ENCODE results near the gene CUX1. TPM values are rescaled to one million over a fixed set of nuclear protein-coding genes. Genes with fewer than 3 reads are reported as not detected.
"Not testable (repeated sequence)": the region's sequence is repeated elsewhere in the genome, so short reads cannot be mapped to it uniquely, and the experiment has no call there.

The CUX1 gene
- total RNA-seq, 1 donor from 2014 or later, result 48.9 TPM

DNA sequence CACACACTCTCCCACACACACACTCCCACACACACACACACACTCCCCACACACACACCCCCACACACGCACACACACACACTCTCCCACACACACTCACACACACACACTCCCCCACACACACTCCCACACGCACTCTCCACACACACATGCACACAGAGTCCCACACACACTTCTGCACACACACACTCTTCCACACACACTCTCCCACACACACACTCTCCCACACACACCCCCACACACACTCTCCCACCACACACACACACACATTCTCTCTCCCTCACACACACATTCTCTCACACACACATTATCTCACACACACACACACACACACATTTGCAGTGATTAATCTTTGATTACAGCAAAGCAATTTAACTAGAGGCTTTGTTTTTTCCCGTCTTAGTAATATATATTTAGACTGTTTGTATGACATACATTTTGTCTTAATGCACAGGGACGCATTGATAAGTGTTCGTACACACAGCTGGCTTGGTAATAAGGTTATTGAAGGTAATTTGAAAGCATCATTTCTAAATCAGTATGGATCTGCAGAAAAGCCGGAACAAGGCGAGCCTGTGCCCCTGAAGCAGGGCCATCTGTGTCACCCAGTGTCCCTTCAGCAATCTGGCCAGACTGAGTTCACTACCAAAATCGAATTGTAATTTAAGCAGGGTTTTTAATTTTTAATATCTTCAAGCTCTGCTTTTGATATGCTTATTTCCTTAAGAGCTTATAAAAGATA, 399.3 kb downstream of the CUX1 start:
- DNase-seq, result no peak

DNA sequence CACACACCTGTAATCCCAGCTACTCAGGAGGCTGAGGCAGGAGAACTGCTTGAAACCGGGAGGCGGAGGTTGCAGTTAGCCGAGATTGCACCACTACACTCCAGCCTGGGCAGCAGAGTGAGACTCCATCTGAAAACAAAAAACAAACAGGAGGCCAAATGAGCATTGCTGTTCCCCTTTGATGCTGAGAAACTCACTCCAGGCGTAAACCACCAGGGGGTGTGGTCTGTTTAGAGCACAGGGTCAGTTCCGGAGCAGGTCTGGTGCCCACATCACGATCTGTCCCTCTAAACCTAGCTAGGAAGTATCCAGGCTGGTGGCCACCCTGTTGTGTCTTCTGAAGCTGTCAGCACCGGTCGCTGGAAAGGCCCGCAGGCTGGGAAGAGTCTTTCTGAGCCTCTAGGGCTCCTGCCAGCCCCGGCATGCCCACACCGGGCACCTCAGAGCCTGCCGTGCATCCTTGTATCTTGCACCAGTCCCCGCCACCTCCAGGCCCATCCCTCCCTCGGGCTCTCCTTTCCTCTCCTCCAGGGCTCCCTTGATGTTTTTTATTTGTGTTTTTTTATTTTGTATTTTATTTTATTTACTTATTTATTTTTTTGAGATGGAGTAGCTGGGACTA, 402.9 kb downstream of the CUX1 start:
- DNase-seq, result no peak

DNA sequence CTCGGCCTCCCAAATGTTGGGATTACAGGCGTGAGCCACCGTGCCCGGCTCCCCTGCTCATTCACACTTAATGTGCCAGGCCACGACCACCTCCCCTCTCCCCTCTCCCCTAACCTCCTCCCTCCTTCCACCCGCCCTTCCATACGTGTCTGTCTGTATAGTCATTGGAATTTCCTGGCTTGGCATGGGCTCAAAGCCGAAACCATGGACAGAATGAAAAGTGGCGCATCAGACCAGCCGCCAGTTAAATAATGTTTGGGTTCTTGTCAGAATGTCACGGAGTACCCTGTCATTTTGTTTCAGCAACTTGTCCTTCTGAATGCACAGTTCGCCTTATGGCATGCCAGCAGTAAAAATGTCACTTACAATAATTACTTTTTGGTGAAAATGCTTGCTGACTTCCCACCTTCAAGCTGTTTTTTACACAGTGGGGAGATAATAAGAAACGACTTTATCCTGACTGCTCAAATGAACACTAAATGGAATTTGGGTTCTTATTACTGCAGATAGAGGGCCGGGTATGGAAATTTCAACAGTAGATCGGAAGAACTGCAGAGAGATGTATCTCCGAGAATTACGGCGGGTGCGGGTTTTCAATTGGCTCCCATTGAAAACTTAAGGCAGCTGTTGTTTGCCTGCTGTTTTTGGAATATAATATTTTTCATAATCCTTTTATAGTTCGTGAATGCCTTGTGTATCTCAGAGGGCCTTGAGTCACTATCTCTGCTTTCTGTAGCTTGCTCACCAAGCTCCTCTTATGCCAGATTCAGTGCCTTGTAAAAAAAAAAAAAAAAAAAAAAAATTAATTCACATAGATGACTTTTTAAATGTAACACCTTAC, 403.8 kb downstream of the CUX1 start:
- no peak for DNase-seq

DNA sequence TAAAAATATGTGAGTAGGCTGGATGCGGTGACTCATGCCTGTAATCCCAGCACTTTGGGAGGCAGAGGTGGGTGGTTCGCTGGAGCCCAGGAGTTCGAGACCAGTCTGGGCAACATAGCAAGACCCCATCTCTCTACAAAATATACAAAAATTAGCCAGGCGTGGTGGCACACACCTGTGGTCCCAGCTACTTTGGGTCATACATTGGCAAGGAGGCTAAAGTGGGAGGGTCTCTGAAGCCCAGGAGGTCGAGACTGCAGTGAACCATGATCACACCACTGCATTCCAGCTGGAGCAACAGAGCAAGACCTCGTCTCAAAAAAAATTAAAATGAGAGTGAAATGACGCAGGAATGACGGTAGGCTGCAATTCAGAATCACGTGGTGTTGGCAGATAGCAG, 404.5 kb downstream of the CUX1 start:
- no peak for DNase-seq

DNA sequence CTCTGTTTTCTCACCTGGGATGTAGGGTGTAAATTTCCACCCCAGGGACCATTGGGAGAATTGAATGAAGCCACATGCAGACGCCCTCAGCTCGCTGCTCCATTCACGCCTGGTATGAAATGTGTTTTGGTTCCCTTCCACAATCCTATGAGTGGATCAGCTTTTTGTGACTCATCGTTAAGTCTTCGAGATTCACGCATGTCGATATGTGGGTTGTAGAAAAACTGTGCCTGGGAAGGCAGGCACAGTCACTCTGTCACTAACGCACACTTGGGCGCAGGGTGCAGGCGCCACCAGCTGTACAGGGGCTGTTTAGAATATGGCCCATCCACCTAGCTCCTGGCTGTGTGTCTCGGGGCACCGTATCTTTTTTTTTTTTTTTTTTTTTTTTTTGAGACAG, 405.0 kb downstream of the CUX1 start:
- DNase-seq, result no peak

DNA sequence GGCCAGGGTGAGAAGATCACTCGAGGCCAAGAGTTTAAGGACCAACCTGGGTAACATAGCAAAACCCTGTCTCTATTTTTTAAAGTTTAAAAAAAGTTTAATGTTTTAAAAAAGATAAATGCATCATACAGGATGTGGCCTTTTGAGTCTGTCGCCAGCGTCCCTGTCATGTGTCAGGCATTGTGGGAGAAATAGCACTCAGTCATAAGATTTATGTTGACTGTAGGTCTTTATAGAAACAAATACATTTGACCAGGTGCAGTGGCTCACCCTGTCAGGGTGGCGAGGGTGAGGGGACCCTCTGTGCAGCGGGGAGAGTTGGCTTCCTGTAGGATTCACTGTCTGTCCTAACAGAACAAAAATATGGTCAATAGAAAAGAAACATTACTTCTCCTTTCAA, 405.8 kb downstream of the CUX1 start:
- no peak for DNase-seq

DNA sequence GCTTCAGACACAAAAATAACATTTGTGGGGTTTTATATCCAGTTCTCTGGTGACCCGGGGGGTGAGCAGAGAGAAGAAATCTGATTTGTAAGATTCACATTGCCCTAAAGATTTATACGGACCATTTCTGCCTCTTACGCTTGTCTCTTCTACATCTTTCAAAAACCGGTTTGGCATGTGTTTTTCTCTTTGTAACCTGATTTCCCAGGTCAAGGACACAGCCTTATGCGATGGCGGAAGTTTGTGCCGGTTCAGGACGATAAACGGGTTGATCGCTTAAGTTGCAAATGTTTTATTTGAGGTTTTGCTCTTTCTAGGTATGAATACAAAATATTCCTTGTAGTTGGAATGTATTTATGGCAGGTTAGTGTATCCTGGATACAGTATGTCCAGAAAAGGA, 407.6 kb downstream of the CUX1 start:
- no peak for DNase-seq

DNA sequence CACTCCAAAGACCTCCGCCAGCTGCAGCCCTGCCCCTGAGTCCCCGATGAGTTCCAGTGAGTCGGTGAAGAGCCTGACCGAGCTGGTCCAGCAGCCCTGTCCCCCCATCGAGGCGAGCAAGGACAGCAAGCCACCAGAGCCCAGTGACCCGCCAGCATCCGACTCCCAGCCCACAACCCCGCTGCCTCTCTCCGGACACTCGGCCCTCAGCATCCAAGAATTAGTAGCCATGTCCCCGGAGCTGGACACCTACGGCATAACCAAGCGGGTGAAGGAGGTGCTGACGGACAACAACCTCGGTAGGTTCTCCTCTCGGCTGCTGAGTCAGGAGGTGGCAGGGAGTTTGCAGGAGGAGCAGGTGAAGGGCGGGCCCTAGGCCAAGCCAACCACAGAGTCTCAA, 409.9 kb downstream of the CUX1 start:
- DNase-seq, result no peak

DNA sequence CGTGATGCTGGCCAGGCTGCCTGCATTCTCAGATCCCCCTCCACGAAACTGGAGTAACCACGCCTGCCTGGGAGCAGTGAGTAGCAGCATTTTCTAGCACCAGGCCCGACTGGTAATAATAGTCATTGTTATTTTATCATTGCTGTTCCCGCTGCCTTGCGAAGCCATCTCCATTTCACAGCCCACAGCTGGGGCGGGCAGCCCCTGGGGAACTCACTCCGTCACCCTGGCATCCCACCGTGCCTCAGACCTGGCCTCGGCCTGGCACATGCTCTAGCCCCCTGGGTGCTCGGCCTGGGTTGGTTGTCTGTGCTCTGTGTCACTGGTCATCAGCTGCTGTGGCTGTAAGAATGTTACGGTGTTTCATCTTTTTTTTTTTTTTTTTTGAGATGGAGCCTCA, 411.5 kb downstream of the CUX1 start:
- DNase-seq, result no peak

DNA sequence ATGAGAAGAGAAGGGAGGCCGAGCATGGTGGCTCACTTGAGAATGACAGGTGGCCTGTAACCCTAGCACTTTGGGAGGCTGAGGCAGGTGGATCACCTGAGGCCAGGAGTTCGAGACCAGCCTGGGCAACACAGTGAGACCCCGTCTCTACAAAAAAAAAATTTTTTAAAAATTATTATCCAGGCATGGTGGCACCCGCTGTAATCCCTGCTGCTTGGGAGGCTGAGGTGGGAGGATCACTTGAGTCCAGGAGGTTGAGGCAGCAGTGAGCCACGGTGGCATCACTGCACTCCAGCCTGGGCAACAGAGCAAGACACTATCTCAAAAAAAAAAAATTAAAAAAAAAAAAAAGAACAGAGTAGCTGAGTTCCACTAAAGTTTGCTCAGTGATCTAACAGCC, 412.7 kb downstream of the CUX1 start:
- DNase-seq, result not testable (repeated sequence)

DNA sequence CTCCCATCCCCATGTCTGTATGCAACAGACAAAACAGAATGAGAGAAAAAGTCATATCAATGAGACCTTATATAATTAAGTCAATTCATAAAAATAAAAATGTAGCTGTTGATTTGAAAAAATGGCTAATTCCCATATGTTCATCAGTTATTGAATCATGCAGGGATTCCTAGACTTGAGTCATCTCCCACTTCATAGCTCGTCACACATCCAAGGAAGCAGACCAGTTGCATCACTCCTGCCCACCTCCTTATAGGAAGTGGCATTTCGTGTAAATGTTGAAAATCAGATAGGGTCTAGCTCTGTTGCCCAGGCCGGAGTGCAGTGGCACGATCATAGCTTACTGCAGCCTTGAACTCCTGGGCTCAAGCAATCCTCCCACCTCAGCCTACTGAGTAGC, 413.2 kb downstream of the CUX1 start:
- DNase-seq, result no peak

DNA sequence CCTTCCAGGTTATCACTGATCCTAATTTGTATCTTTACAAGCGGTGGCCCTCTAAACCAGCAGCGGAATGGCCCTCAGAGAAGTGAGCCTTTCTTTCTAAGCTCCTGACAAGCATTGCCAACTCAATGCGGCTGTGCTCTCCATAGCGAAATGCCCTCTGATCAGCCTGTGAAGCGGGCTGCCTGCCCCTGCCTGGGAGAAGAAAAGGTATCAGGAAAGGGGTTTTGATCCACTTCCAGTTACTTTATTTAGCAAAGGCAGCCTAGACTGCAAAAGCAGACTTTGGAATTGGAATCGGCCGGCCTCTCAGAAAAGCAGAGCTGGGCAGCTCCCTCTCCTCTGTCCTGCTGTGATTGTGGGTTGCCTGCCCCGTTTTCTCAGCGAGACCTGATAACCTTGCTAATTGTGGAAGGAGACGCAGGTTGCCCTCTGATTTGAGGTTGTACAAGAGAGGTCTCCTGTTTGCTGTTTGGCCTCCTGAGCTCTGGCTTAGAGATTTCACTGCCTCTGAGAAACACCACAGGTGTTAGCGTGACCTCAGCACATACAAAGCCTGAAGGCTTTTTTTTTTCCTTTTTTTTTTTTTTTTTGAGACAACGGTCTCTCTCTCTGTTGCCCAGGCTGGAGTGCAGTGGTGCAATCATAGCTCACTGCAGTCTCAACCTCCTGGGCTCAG, 415.3 kb downstream of the CUX1 start:
- no peak for DNase-seq

DNA sequence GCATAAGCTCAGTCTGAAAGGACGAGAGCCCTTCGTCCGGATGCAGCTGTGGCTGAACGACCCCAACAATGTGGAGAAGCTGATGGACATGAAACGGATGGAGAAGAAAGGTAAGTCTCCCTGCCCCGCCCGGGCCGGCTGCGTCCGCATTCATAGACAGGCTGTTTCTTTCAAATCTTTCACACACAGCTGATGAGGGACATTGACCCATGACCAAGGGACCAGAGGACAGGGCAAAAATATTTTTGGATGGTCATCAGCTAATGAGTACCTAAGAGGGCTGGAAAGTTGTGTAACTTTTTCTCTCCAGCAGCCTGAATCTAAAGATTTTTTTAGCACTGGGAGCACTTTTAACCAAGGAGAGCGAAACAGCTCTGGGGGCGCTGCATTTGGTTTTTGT, 416.7 kb downstream of the CUX1 start:
- DNase-seq, result no peak

DNA sequence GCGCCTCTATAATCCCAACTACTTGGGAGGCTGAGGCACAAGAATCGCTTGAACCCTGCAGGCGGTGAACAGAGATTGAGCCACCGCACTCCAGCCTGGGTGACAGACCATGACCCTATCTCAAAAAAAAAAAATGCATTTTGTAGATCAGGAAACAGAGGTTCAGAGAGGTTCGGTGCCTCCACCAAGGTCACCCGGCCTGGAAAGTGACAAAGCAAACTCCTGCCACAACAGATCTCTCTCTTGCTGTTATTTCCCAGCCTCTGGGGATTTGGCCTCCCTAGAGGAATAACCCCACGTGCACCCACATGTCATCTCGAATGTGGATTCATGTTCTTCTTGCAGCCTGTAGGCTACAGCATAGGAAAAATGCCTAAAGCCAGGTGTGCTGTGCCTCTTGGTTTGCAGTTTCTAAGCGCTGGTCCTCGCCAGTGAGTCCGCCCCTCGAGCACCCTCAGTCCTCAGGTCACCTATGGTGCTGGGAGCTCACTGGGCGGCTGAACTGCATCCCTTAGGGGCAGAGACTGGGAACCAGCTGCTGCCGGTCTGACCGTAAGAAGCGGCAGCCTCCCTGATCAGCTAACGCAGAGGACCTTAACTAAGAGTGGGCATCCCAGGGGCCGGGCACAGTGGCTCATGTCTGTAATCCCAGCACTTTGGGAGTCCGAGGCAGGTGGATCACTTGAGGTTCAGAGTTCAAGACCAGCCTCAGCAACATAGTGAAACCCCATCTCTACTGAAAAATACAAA, 417.6 kb downstream of the CUX1 start:
- DNase-seq, result no peak

DNA sequence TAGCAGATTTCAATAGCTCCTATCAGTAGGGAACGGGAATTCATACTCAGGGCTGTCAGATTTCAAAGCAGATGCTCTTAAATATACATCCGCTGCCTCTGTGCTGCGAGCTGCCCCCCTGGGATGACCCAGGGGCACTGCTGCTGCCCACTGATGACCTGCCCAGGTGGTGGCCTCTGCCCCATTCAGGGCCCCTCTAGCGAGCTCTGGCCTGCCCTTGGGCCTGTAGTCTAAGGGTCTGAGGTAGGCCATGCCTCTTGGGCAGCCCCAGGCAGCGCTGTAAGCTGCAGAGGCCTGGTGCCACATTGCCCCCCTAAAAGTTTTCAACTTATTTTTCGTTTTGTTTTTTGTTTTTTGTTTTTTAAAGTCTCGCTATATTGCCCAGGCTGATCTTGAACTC, 418.7 kb downstream of the CUX1 start:
- no peak for DNase-seq

DNA sequence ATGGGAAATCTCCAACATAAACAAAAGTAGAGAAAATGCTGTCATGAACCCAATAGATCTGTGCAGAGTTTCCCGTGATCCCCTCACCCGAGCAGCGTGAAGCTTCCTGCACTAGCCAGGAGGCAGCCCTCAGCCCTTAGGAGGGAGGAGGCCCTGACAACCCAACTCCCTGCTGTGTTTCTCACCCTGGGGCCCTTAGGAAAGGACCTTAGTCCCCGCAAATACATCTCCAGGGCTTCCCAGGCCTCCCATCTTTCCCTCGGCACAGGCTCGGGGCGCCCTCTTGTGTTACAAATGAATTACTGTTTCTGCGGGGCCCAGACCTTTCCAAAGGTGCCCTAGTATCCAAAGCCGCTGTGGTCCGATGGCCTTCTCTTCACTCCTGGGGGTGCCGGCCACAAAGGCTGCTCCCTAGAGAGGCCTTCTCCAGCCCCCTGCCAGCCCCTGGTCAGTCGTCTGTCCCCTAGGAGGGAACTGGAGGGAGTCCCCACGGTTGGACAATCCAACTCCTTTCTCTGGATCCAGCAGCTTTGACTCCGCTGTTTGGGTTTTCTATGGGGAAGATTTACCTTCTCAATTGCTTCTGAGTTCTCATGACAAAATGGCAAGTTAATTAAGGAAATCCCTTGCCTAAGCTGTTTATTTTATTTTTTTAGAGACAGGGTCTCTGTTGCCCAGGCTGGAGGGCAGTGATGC, 419.3 kb downstream of the CUX1 start:
- DNase-seq, result peak; percentile 14

DNA sequence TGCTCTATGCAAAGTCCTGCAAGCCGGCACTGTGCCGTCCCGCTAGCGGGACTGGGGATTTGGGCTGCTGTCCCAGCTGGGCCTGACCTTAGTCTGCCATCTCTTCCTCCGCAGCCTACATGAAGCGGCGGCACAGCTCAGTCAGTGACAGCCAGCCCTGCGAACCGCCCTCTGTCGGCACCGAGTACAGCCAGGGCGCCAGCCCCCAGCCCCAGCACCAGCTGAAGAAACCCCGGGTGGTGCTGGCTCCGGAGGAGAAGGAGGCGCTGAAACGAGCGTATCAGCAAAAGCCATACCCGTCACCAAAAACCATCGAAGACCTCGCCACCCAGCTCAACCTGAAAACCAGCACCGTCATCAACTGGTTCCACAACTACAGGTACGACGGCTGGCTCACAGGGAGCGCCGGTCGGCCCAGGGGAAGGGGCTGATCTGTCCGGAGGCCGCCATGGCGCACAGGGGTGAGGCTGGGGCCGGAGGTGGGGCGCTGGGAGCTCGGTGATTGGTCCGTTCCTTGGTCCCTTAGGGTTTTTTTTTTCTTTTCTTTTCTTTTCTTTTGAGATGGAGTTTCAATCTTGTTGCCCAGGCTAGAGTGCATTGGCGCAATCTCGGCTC, 421.9 kb downstream of the CUX1 start:
- DNase-seq, result no peak

DNA sequence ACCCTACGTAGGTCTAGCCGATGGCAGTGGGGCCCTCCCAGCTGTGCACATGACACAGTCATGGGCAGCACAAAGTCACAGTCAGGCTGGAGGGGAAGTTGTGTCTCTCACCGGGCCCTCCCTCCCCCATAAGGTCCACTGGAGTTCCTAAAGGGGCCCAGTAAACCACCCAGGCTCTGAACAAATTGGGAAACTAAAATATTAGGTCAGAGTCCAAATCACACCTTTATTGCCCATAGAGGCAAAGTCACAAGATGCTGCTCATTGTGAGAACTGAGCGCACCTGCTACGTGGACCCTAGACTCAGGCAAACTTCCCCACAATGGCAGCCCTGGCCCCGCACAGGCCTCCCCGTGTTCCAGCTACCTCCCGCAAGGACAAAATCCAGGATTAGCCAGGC, 424.0 kb downstream of the CUX1 start:
- DNase-seq, result no peak

DNA sequence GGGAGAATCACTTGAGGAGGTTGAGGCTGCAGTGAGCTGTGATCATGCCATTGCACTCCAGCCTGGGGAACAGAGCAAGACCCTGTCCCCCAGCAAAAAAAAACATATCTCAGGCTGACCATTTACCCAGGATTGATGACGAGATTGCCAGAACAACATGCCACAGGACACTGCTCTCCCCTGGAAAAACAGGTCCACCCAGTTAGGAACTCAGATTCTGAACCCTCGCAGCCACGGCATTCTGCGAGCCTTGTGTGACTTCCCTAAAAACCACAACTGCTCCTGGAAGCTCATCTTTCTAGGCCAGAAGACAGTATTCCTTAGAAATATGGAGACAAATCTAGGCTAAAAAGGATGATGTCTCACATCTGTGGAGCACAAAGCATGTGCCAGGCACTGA, 427.2 kb downstream of the CUX1 start:
- no peak for DNase-seq

DNA sequence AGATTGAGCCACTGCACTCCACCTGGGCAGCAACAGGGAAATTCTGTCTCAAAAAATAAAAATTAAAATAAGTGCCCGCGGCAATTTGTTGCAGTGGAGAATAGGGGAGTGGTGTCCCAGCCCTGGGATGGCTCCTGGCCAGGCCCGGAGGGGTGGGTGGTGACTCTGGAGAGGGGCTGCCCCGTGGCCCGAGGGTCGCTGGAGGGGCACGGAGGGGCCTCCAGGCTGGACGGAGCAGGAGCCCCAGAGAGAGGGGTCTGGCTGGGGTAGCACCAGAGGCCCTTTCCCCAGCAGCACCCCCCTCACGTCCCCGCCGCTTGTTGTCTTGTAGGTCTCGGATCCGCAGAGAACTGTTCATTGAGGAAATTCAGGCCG, 430.6 kb downstream of the CUX1 start:
- no peak for DNase-seq

Measured in skin of body (tissue), 2 donors.